T1000 (cell line): ENCODE measurements around the gene PPFIBP2.

Experiments used
- DNase-seq: peaks from one replicate; lab custom pipeline; 2025; ENCODE audit warnings: mixed read lengths; lab: John Stamatoyannopoulos, UW

The PPFIBP2 gene

GRCh38 chr11:7513234-7514098 lies at the start of gene PPFIBP2:
PPFIBP2 (plus strand) TSS chr11:7513999; CDS start chr11:7549476, 35,477 bp downstream.
- peak; percentile 64 for DNase-seq

- DNase-seq: no peak
These were observed 46.1 kb upstream of the PPFIBP2 start for GRCh38 chr11:7467652-7468051.

- no peak for DNase-seq
These were observed 44.4 kb upstream of the PPFIBP2 start for GRCh38 chr11:7469351-7469865.

- DNase-seq: no peak
These were observed 42.7 kb upstream of the PPFIBP2 start for GRCh38 chr11:7471071-7471470.

- DNase-seq: no peak
These were observed 40.1 kb upstream of the PPFIBP2 start for GRCh38 chr11:7473717-7474116.

- no peak for DNase-seq
These were observed 33.7 kb upstream of the PPFIBP2 start for GRCh38 chr11:7480113-7480512.

GRCh38 chr11:7484131-7484530 lies 29.7 kb upstream of the PPFIBP2 start:
- DNase-seq: no peak

GRCh38 chr11:7484645-7485044 lies 29.2 kb upstream of the PPFIBP2 start:
- DNase-seq: no peak

GRCh38 chr11:7485186-7486097 lies 28.4 kb upstream of the PPFIBP2 start, which contains the start of gene OLFML1:
OLFML1 (plus strand) TSS chr11:7485506; CDS start chr11:7485876, 370 bp downstream.
- DNase-seq: no peak

- no peak for DNase-seq
These were observed 27.6 kb upstream of the PPFIBP2 start for GRCh38 chr11:7486098-7486780.

GRCh38 chr11:7486781-7487140 lies 27.0 kb upstream of the PPFIBP2 start:
- no peak for DNase-seq

GRCh38 chr11:7487360-7487759 lies 26.4 kb upstream of the PPFIBP2 start:
- no peak for DNase-seq

GRCh38 chr11:7488681-7489080 lies 25.1 kb upstream of the PPFIBP2 start:
- no peak for DNase-seq

- no peak for DNase-seq
These were observed 24.4 kb upstream of the PPFIBP2 start for GRCh38 chr11:7489376-7489775.

GRCh38 chr11:7490054-7490453 lies 23.7 kb upstream of the PPFIBP2 start:
- no peak for DNase-seq

GRCh38 chr11:7490535-7490934 lies 23.3 kb upstream of the PPFIBP2 start:
- DNase-seq: no peak

GRCh38 chr11:7492253-7492652 lies 21.5 kb upstream of the PPFIBP2 start:
- no peak for DNase-seq

- no peak for DNase-seq
These were observed 20.1 kb upstream of the PPFIBP2 start for GRCh38 chr11:7493670-7494069.

GRCh38 chr11:7494086-7494745 lies 19.6 kb upstream of the PPFIBP2 start:
- DNase-seq: no peak

- no peak for DNase-seq
These were observed 17.8 kb upstream of the PPFIBP2 start for GRCh38 chr11:7495882-7496551.

- DNase-seq: no peak
These were observed 15.6 kb upstream of the PPFIBP2 start for GRCh38 chr11:7498193-7498592.
